GM21528 (cell line): ENCODE results near the gene HSDL2.
"Not testable (repeated sequence)": the region's sequence is repeated elsewhere in the genome, so short reads cannot be mapped to it uniquely, and the experiment has no call there.

ENCODE experiments used
- ATAC-seq: cut with Tn5 transposase; IDR thresholded peaks from one replicate; pipeline ENCODE4 v1.9.1; 2021; ENCODE audit warnings: mild to moderate bottlenecking, moderate library complexity; ENCODE audit not compliant: unreplicated experiment, low FRiP score

Gene HSDL2

DNA sequence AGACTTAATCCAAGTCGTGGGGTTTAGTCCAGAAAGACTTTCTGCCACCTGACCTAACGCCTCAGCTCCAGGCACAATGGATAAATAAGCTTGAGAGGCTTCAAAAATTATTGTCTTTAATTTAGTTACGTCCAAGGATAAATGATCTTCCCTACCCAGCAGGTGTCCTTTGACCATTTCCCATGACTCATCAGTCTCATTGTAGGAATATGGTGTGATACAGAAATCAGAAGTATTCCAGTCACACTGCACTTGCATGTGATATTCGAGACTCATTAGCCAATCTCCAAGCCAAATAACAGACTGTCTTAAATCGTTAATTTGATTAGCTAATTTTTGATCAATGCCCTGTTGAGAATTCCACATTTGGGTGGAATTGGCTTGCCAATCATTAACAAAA is 13.2 kb downstream of the HSDL2 start:
- ATAC-seq: not testable (repeated sequence)

DNA sequence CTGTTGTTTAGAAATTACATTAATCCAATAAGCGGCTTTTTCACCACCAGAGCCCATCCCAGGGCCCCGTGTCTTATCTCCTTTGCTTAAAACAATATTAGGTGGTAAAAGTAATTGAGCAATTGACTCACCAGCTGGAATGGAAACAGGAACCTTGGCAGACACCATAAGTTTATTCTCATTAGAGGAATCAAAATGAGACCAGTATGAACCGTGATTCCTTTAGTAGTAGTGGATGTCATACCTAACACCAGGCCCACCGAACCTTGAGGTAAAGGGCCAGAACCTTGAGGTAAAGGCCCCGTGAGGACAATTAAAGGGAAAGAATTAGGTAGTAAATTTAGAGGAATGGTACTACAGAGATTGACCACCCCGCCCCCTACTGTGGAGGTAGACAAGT is 16.5 kb downstream of the HSDL2 start:
- ATAC-seq: no peak

DNA sequence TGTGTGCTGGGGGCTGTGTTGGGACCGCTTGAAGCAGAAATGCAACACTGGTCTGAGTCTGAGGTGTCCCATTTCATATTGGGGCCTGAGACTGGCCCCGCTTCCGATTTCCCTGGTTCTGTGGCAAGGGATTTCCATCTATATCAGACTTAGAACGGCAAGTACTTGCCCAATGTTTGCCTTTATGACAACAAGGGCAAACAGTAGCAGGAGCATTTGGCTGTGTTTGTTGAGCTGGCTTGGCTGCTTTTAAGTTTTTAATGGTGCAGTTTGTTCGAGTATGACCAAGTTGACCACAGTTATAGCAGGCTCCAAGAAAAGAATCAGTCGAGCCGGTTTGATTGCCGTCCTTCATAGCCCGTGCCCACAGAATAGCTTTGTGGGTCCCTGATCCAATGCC is 17.0 kb downstream of the HSDL2 start:
- no peak for ATAC-seq

DNA sequence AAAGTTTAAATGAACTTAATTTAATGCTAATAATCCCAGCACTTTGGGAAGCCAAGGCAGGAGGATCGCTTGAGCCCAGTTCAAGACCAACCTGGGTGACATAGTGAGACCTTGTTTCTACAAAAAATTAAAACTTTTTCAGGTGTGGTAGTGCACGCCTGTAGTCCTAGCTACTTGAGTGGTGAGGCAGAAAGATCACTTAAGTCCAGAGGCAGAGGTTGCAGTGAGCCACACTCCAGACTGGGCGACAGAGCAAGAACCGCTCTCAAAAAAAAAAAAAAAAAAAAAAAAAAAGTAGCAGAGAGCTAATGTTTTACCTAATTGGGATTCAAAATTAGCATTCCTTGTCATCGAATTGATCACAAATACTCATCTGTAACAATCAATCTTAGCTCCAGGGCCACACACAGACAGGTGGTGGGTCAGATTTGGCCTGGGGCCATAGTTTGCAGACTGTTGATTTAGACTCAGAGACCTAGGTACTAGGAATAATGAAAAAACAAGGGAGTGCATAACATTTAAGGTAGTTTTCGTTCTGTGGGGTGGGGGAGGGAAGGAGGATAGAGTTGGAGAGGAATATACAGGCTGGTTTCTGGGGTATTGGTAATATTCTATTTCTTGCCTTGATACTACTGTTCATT is 21.4 kb downstream of the HSDL2 start:
- no peak for ATAC-seq

DNA sequence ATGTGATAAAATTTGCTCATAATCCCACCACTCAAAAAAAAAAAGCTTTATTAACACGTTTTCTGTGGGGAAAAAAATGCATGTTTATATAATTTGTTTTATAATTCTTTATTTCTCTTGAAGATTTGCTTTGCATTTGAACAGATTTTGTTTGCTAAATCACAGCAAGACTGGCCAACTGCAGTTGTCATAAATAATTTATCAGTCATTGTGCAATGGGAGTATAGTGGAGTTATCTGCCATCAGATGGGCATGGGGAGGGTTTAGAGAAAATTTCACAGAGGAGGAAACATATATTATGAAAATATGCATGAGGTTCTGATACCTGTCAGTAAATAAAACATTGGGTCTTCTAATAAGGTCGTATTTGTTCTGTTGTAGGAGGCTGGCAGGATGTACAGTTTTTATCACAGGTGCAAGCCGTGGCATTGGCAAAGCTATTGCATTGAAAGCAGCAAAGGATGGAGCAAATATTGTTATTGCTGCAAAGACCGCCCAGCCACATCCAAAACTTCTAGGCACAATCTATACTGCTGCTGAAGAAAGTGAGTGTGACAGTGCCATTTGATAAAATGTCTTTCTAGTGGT is 23.8 kb downstream of the HSDL2 start:
- no peak for ATAC-seq

DNA sequence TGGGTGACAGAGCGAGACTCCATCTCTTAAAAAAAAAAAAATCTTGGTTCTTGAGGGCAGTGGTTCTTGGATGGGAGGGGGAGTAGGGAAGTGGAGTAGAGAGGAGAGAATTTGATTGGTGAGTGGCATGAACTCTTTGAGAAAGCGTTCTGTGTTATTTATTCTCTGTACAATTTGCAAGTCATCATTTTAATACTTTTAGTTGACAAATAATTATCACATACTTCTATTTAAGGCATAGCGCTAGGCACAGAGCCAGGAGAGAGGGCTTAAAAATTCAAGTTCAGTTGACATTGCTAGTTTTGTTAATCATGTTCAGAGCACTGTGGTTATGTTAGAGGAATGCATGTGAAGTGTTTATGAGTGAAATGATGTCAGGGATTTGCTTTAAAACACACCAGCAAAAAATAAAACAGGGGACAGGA is 24.6 kb downstream of the HSDL2 start:
- no peak for ATAC-seq

DNA sequence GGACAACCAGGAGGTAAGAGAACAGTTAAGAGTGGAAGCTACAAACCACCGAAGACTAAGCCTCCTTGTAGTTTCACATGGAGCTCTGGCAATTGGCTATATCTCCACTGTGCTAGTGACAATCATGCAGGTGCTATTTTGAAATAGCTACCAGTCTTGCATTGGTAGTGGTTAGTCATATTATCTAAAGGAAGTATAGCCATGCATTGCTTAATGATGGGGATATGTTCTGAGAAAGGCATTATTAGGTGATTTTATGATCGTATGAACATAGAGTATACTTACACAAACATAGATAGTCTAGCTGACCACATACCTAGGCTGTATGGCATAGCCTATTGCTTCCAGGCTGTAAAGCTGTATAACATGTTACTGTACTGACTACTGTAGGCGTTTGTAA is 28.4 kb downstream of the HSDL2 start:
- ATAC-seq: no peak

DNA sequence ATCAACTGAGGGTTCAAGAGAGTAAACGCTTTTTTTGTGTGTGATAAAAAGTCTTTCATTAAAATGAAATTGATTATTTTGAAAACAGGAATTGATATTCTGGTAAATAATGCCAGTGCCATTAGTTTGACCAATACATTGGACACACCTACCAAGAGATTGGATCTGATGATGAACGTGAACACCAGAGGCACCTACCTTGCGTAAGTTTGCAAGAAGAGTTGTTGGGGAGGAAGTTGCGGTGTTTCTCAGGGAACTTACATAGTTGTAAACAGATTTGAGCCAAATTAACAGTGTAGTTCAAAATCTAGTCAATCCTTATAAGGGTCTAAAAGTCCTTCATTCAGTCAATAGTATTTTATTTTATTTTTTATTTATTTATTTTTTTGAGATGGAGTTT is 28.9 kb downstream of the HSDL2 start:
- no peak for ATAC-seq

DNA sequence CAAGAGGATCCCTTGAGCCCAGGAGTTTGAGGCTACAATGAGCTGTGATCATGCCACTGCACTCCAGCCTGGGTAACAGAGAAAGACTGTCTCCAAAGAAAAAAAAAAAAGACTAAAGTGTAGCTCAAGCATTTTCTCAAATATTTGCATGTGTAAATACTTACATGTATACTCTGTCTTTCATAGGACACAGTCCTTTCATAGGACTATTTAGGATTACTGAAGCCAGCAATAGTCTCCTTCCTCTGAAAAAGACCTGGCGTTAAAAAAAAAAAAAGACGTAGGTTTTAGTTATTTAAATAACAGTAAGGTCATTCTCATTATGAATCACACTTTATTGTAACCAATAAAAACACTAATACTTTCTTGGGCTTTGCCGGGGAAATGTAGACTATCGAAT is 29.9 kb downstream of the HSDL2 start:
- no peak for ATAC-seq

DNA sequence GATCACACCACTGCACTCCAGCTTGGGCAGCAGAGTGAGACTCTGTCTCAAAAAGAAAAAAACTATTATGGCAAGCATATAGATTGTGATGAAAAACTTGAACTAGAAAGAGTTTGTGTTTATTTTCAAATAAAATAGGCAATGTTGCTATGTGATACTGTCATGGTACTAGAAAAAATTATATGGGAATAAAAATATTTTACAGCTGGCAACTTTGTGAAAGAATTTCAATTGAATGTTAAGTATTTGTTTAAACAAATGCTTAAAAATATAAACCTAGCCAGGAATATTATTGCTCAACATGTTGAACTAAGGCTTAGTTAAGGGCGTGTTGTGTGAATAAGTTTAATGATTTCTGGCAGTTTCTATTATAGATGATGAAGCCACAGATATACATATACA is 31.7 kb downstream of the HSDL2 start:
- no peak for ATAC-seq

DNA sequence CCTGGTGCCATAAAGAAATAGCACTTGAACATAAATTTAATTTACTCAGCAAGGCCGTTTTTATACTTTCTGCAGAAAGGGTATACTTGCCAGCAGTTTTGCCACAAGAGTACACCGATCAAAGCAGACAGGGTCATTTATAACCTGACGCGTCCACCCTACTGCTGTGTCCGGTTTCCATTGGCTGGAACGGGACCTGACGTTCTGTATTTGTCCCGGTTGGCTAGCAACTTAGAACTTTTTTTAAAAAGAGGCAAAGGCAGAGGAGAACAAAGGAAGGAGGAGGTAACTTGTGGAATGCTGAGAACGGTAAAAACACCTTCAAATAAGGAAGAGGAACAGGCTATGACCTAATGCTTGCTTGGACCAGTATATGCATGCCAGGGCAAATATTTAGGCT is 33.8 kb downstream of the HSDL2 start:
- ATAC-seq: not testable (repeated sequence)

DNA sequence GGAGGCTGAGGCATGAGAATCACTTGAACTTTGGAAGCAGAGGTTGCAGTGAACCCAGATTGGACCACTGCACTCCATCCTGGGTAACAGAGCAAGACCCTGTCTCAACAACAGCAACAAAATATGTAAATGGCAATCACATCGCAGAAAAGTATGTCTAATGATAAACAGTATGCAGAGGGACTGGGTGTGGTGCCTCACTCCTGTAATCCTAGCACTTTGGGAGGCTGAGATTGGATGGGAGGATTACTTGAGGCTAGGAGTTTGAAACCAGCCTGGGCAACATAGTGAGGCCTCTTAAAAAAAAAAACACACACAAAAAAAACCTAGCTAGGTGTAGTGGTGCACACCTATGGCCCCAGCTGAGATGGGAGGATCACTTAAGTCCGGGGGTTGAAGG is 40.3 kb downstream of the HSDL2 start:
- ATAC-seq: no peak

DNA sequence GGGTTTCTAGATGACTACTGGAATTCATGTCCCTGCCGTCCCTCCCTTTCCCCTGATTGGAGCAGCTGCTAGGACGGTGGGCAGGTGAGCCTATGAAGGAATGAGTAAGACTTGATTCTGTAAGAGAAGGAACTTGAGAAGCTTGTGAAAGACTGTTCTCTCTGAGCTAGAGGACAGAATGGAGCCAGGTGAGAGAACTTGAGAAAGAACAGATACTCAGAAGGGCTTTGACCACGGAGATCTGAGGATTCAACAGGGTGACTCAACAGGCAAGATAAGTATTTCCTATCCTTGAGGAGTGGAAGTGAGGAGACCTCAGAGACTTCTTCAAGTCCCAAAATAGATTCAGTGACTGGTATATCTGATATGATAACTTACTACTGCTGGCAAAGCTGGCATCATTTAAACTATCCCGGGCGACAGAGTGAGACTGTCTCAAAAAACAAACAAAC is 41.9 kb downstream of the HSDL2 start:
- no peak for ATAC-seq

DNA sequence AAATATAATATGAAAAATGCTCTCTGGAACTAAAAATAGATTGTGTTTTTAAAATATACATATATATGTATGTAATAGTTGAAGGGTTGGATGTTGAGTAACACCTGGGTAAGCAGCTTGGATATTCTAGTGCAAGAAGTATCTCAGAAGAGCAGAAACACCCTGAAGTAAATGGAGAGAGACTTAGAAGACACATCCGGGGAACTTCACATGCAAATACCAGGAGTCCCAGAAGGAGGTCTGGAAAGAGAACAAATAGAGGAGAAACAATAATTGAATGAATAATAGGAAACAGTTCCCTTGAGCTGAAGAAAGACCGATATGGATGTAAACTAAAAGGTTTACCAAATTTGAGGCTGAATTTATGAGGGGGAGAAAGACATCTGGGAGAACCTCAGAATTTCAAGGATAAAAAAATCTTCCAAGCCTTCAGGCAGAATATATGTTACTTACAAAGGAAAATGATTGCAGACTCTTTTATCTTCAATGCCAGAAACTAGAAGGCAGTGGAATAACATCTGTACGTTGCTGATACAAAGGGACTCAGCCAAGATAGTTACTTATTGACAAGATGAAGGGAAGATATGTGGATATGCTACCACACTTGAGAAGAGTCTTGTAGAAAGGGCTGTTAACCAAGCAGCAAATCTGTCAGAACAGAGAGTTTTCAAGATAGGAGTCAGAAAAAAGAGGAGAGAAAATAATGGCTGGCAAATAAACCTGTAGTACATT is 42.7 kb downstream of the HSDL2 start:
- ATAC-seq: no peak

DNA sequence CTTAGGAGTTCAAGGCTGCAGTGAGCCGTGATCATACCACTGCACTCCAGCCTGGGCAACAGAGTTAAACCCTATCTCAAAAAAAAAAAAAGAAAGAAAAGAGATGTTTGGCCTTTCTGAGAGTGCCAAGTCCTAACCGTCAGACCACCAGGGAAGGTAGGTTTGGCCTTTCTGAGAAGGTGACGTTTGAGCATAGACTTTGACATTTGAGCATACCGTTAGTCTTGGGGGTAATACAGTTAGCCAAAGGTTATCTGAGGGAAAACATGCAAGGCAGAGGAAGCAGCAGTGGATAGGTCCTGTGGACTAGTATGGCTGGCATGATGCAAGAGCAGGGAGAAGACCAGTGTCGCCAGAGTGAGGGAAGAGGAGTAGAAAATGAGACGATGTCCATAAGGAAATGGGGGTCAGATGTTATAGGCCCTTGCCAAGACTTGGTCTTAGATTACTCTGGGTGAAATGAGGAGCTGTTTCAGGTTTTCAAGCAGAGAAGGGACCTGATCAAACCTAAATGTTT is 50.2 kb downstream of the HSDL2 start:
- no peak for ATAC-seq

DNA sequence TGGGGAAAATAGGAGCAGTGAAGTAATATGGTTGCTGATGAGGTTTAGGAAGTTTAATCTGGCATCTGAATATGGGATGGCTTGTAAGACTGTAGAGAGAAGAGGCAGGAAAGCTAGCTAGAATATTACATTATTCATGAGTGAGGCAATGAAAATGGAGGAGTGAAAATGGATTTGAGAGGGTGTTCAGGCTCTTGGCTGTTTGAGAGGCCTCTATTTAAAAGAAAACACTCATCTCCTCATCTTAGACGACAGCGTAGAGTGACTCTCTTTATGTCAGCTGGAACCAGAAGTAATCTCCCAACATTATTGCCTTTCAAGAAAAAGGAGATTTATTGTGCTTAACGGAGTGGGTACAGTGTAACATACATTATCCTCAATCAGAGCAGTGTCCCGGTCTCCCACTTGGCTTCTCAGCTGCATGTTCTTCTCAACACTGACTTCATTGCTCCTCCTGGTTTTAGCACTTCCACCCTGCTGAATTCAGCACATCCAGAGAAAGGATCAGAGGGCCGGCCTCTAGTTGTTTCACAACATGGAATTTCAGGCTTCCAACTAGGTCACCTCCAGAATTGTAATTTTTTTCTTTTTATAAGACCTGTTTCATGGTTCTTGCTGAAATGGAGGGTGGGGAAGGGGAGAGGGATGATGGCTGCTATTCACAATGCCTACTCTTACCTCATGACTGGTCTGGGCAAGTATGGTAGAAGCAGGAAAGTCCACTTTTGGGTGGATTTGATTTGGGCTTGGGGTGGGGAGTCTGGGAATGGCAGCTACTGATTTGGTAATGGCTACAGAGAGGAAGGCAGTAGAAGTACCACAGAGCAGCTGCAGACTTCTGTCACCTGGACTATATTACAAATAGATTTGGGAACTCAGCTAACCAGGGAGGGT is 53.8 kb downstream of the HSDL2 start:
- no peak for ATAC-seq

DNA sequence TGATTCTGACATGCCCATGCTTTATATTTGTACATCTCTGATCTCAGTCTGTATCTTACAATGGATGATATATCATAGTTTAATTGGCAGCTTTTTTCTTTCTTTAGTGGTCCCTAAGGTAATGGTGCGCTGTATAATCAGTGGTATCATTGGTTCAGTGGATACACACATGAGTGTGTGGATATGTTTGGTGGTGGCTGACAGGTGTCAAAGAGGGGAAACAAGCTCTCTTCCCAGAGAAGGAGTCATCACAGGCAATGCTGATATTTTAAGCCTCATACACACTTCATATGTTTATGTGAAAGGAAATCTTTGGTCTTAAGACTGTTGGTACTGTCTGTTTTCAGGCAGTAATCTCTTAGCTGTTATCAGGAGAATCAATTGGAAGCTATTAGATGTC is 54.6 kb downstream of the HSDL2 start:
- no peak for ATAC-seq

DNA sequence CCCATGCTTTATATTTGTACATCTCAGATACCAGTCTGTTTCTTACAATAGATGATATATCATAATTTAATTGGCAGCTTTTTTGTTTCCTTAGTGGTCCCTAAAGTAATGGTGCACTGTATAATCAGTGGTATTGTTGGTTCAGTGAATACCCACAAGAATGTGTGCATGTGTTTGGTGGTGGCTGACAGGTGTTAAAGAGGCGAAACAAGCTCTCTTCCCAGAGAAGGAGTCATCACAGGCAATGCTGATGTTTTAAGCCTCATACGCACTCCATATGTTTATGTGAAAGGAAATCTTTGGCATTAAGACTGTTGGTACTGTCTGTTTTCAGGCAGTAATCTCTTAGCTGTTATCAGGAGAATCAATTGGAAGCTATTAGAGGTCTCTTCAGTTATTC is 57.5 kb downstream of the HSDL2 start:
- ATAC-seq: no peak

DNA sequence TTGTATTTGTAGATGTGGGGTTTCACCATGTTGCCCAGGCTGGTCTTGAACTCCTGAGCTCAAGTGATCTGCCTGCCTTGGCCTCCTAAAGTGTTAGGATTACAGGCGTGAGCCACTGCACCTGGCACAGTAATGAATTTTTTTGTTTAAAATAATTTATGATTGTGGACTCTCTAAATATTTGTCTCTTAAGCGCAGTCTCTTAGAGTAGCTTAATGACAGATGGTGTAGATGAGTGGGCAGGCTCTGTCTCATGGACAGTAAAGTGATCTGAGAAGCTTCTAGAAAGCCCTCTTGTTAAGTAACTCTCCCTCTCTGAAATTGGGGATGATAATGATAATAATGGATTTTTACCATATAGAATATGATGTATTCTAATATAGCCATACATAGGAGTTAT is 59.3 kb downstream of the HSDL2 start:
- no peak for ATAC-seq

DNA sequence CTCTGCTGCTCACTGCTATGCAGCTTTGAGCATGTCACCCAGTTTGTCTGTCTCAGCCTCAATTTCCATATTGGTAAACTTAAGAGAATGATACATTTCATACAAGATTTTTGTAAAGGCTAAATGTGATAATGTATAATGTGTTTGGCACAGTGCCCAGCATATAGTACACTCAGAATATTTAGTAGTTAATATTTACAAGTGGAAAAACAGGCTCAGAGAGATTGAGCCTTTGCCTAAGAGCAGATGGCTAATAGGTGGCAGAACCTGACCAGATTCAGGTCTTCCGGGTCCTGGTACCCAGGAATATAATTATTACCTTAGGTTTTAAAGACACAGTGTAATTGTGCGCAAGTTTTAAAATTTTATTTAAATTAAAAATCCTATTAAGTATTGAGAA is 59.9 kb downstream of the HSDL2 start:
- no peak for ATAC-seq

DNA sequence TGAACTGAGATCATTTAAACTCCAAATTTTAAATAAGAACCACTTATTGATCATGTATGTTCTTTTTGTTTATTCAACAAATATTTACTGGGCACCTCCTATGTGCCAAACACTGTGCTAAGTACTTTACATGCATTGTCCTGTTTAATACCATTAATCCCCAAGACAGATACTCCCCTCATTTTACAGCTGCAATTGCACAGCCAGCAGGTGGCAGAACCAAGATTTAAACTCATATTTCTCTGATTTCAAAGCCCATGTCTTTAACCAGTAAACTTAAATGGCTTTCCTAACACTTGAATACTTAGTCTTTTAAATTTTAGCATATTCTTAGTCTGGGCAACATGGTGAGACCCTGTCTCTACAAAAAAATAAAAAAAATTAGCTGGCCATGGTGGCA is 63.3 kb downstream of the HSDL2 start:
- no peak for ATAC-seq
